HG02798 (cell line): ENCODE data around the gene AMPH.

Source experiments
- ATAC-seq: cut with Tn5 transposase; IDR thresholded peaks from one replicate; pipeline ENCODE4 v1.9.1; 2021; ENCODE audit warnings: mild to moderate bottlenecking; ENCODE audit not compliant: unreplicated experiment, poor library complexity

The AMPH gene

GRCh38 chr7:38477333-38477732 is 153.8 kb downstream of the AMPH start:
- no peak for ATAC-seq

- ATAC-seq = no peak
These were observed 154.4 kb downstream of the AMPH start for GRCh38 chr7:38476764-38477163.

- ATAC-seq = no peak
These were observed 165.2 kb downstream of the AMPH start for GRCh38 chr7:38465956-38466355.

- ATAC-seq = peak; percentile 90
These were observed 167.6 kb downstream of the AMPH start for GRCh38 chr7:38463277-38464225.

GRCh38 chr7:38462819-38463218 is 168.4 kb downstream of the AMPH start:
- no peak for ATAC-seq

- no peak for ATAC-seq
These were observed 169.3 kb downstream of the AMPH start for GRCh38 chr7:38461887-38462286.

GRCh38 chr7:38453826-38454225 is 177.3 kb downstream of the AMPH start:
- no peak for ATAC-seq

- no peak for ATAC-seq
These were observed 178.0 kb downstream of the AMPH start for GRCh38 chr7:38453168-38453567.

GRCh38 chr7:38452681-38453108 is 178.5 kb downstream of the AMPH start:
- no peak for ATAC-seq

GRCh38 chr7:38451840-38452239 is 179.3 kb downstream of the AMPH start:
- no peak for ATAC-seq

- no peak for ATAC-seq
These were observed 182.5 kb downstream of the AMPH start for GRCh38 chr7:38448584-38449234.

GRCh38 chr7:38448054-38448453 is 183.1 kb downstream of the AMPH start:
- no peak for ATAC-seq

- ATAC-seq = no peak
These were observed 192.2 kb downstream of the AMPH start for GRCh38 chr7:38438970-38439369.

GRCh38 chr7:38432671-38433070 is 198.5 kb downstream of the AMPH start:
- no peak for ATAC-seq

- no peak for ATAC-seq
These were observed 199.1 kb downstream of the AMPH start for GRCh38 chr7:38432080-38432479.

GRCh38 chr7:38429057-38429456 is 202.1 kb downstream of the AMPH start:
- ATAC-seq = no peak

GRCh38 chr7:38428041-38428440 is 203.1 kb downstream of the AMPH start:
- ATAC-seq = no peak

GRCh38 chr7:38427279-38427955 is 203.8 kb downstream of the AMPH start:
- ATAC-seq = no peak

GRCh38 chr7:38425509-38425908 is 205.7 kb downstream of the AMPH start:
- ATAC-seq = no peak

- no peak for ATAC-seq
These were observed 206.3 kb downstream of the AMPH start for GRCh38 chr7:38424750-38425463.
